ENCODE results near the gene PGD.

DNA sequence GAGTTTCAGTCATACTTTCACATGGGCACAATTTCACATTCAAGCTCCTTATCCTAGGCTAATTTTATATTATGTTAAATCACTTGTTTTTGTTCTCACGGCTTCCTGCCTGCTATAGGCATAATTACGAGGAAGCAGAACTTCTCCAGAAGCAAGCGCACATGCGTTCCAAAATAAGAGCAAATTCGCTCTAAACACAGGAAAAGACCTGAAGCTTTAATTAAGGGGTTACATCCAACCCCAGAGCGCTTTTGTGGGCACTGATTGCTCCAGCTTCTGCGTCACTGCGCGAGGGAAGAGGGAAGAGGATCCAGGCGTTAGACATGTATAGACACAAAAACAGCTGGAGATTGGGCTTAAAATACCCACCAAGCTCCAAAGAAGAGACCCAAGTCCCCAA is 50.9 kb downstream of the PGD start, which contains the start of gene CORT:
- TF ChIP-seq, protein P1, sequence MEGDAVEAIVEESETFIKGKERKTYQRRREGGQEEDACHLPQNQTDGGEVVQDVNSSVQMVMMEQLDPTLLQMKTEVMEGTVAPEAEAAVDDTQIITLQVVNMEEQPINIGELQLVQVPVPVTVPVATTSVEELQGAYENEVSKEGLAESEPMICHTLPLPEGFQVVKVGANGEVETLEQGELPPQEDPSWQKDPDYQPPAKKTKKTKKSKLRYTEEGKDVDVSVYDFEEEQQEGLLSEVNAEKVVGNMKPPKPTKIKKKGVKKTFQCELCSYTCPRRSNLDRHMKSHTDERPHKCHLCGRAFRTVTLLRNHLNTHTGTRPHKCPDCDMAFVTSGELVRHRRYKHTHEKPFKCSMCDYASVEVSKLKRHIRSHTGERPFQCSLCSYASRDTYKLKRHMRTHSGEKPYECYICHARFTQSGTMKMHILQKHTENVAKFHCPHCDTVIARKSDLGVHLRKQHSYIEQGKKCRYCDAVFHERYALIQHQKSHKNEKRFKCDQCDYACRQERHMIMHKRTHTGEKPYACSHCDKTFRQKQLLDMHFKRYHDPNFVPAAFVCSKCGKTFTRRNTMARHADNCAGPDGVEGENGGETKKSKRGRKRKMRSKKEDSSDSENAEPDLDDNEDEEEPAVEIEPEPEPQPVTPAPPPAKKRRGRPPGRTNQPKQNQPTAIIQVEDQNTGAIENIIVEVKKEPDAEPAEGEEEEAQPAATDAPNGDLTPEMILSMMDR (IDR thresholded peaks at IDR 0.05; ENCODE audit: low read length) = no peak
- TF ChIP-seq EZH2 (IDR thresholded peaks at IDR 0.05; ENCODE audit: borderline replicate concordance, low read length) = no peak

All from OCI-LY1 (cell line).